GM06990 (cell line): Measurements from ENCODE around the gene ZNF532.

Source experiments
- DNase-seq: peaks from one replicate; pipeline ENCODE4 v3.0.0-alpha.2; 2011; ENCODE audit not compliant: insufficient read length; ENCODE audit errors: extremely low read depth
- H3K27me3 ChIP-seq: replicated peaks from 2 replicates; pipeline ENCODE4 v1.6.0; 2011; ENCODE audit warnings: low read length; ENCODE audit not compliant: control insufficient read depth, insufficient read depth
- H3K36me3 ChIP-seq: 2 replicates; pipeline ENCODE4 v1.5.1; 2011; ENCODE audit warnings: low read length; ENCODE audit not compliant: control insufficient read depth, insufficient read depth
- H3K4me3 ChIP-seq: replicated peaks from 2 replicates; pipeline ENCODE4 v1.5.1; 2011; ENCODE audit warnings: low read depth, mild to moderate bottlenecking, control low read depth, low read length
- TF ChIP-seq, protein P1 (sequence below): IDR thresholded peaks from 2 replicates; pipeline ENCODE4 v1.5.1; 2011; ENCODE audit warnings: low read length, control low read depth, mild to moderate bottlenecking, inconsistent platforms; ENCODE audit not compliant: insufficient read depth, poor library complexity, severe bottlenecking

ZNF532 gene

DNA sequence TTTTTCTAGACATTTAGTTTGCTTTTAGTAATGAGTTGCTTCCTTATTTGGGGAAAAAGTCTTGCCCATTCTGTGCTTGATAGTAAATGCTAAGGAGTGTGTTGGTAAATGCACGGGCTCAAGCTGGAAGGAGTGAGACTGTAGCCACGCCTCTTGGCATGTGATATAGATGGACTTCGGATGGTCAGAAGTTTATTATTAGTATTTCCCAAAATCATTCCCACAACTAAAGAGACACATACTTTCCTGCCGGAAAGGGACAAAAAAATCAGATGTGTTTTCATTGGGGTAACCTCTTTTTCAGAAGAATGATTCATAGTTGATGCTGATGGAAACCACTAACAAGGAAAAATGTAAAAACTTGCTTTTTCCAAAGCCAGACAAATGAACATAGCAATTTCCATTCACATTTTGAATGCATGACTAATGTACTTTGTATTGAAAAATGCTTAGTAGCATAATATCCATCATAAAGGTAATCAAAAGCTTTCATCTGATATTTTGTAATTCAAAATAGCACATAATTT, 133.2 kb downstream of the ZNF532 start:
- DNase-seq: no peak
- H3K27me3 ChIP-seq: no peaks in the 10 kb centered on the region
- no peak overlapping the region for H3K4me3 ChIP-seq
- no peaks in the 10 kb centered on the region for H3K36me3 ChIP-seq
- TF ChIP-seq, protein P1, sequence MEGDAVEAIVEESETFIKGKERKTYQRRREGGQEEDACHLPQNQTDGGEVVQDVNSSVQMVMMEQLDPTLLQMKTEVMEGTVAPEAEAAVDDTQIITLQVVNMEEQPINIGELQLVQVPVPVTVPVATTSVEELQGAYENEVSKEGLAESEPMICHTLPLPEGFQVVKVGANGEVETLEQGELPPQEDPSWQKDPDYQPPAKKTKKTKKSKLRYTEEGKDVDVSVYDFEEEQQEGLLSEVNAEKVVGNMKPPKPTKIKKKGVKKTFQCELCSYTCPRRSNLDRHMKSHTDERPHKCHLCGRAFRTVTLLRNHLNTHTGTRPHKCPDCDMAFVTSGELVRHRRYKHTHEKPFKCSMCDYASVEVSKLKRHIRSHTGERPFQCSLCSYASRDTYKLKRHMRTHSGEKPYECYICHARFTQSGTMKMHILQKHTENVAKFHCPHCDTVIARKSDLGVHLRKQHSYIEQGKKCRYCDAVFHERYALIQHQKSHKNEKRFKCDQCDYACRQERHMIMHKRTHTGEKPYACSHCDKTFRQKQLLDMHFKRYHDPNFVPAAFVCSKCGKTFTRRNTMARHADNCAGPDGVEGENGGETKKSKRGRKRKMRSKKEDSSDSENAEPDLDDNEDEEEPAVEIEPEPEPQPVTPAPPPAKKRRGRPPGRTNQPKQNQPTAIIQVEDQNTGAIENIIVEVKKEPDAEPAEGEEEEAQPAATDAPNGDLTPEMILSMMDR: no peak

DNA sequence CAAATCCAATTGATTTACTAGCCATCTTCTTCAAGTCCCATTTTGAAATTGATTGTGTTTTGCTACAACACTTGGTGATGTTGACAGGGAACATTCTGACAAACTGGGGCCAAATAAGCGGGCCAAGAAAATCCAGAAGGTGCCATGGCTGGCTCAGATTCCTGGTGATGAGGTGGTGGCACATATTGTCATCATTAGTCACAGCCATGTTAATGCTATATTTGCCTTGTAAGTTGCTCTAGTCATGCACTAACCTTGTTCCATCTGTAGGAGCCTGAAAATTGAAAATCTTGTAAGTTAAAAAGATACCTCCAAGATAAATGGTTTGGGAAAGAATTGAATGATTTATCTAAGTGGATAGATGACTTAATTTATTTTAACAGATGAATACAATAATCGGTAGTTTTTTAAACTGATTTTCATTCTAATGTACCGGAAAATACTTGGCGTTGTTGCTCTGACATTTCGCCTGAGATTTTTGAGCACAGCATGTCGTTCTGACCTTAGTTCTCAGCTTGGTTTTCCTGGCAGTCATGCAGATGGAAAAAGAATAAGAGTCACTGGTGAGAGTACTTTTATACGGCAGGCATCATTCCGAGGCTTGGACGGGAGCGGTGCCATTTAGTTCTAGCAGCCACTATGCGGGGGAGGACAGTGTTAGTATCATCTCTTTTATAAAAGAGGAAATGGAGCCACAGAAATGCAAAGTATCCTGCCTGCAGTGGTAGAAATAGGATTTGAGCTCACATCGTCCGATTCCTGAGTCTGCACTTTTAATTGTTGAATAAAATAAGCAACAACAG, 133.9 kb downstream of the ZNF532 start:
- no peaks in the 10 kb centered on the region for H3K36me3 ChIP-seq
- peak overlapping the region; percentile 14; the same call in 1 of the 2 replicates for H3K4me3 ChIP-seq
- TF ChIP-seq, protein P1: no peak
- DNase-seq: no peak
- no peaks in the 10 kb centered on the region for H3K27me3 ChIP-seq

DNA sequence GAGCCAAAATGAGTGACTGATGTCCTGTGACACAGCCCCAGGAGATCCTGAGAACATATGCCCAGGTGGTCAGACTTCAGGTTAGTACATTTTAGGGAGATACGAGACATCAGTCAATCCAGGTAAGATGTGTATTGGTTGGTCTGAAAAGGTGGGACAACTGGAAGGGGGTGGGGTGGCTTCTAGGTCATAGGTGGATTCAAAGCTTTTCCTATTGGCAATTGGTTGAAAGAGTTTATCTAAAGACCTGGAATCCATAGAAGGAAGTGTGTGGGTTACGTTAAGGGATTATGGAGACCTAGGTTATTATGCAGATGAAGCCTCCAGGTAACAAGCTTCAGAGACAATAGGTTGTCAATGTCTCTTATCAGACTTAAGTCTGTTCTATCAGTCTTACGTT, 136.5 kb downstream of the ZNF532 start:
- no peaks in the 10 kb centered on the region for H3K36me3 ChIP-seq
- TF ChIP-seq, protein P1: no peak

DNA sequence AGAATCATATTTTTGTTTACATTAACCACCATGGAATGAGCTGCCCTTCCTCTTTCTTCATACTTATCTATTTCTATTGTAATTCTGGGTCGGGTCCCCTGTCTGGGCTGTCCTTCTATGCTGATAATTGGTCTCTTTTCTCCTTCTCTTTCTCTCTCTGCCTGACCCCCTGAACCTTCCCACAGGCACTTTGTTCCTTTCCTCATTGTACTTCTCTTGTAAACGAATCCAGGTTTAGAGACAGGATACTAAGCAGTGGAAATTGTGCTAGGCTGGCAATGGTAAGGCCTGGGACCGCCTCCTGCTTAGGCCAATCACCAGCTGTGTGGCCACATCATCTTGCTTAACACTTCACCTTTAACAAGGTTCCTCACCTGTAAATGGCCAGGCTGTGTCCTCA, 137.0 kb downstream of the ZNF532 start:
- no peak for DNase-seq
- H3K4me3 ChIP-seq: no peak overlapping the region
- no peaks in the 10 kb centered on the region for H3K36me3 ChIP-seq
- TF ChIP-seq, protein P1: no peak
- H3K27me3 ChIP-seq: no peaks in the 10 kb centered on the region

More for the DNA sequence above, 136.5 kb downstream of the ZNF532 start:
- no peak overlapping the region for H3K4me3 ChIP-seq
- no peaks in the 10 kb centered on the region for H3K27me3 ChIP-seq
- DNase-seq: no peak

DNA sequence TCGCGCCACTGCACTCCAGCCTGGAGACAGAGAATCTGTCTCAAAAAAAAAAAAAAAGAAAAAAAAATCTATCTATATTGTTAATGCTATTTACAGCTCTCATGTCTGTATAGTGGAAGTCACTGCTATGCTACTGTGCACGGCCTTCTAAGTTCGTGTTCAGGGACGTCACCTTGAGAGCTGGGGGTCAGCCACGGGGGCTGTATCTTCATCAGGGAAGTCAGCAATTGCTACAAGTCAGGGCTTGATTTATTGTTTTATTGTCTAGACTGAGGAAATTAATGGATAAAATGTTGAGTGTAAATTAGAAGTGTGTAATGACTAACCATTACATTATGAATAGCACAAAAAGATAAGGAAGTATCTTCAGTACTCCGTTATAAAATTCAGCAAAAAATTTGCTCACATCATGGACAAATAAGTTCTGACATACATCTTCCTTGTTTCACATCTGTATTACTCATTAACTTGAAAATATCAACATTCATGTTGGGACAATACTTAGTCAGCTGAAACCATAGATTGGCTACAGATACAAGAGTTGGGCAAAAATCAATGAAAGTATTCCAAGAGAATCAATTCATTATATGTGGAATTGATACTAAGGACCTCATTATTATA, 138.4 kb downstream of the ZNF532 start:
- TF ChIP-seq, protein P1: no peak
- Histone ChIP-seq H3K4me3 (no peak overlapping the region), H3K36me3 (no peaks in the 10 kb centered on the region), H3K27me3 (no peaks in the 10 kb centered on the region)
- no peak for DNase-seq
